Stimulated activated effector memory CD8-positive, alpha-beta T cell treated with anti-CD3 and anti-CD28 coated beads, Interleukin-12 subunit alpha, Interleukin-12 subunit beta, amount 100 ng/mL, for 72 hours (primary cell): Measurements from ENCODE around the gene FADS3.
A peak's percentile ranks its signal among the peaks of the same experiment; 100 is the strongest.

ENCODE experiments used
- ATAC-seq: fragments of 150-1000 bp; cut with Tn5 transposase; 2 replicates; pipeline ENCODE4 v1.10.0; 2021
- DNase-seq, 2 donors: peaks; one replicate each; pipeline ENCODE4 v3.0.0; 2021 to 2022; ENCODE audit warnings: low spot score in 2 of 2
- H3K27ac Mint-ChIP-seq: one replicate; pipeline ENCODE4 v1.8.0; 2022; ENCODE audit warnings: mild to moderate bottlenecking, mixed read lengths
- H3K36me3 Mint-ChIP-seq: one replicate; pipeline ENCODE4 v1.8.0; 2022; ENCODE audit warnings: mild to moderate bottlenecking, mixed read lengths
- H3K4me1 Mint-ChIP-seq: one replicate; pipeline ENCODE4 v1.8.0; 2022; ENCODE audit warnings: mixed read lengths
- H3K4me3 Mint-ChIP-seq: one replicate; pipeline ENCODE4 v1.8.0; 2022; ENCODE audit warnings: mild to moderate bottlenecking, mixed read lengths
- H3K9me3 Mint-ChIP-seq: one replicate; pipeline ENCODE4 v1.8.0; 2022; ENCODE audit warnings: mixed read lengths

The FADS3 gene

GRCh38 chr11:61907282-61907681 lies 15.9 kb upstream of the FADS3 start:
- Mint-ChIP-seq H3K4me1 (no peaks in the 10 kb centered on the region), H3K27ac (no peak overlapping the region), H3K9me3 (no peaks in the 10 kb centered on the region), H3K4me3 (no peak overlapping the region), H3K36me3 (no peaks in the 10 kb centered on the region)
- ATAC-seq (no peak), DNase-seq (no peak)

GRCh38 chr11:61906522-61906909 lies 15.2 kb upstream of the FADS3 start:
- Mint-ChIP-seq H3K4me1 (no peaks in the 10 kb centered on the region), H3K9me3 (no peaks in the 10 kb centered on the region), H3K27ac (no peak overlapping the region), H3K4me3 (no peak overlapping the region), H3K36me3 (no peaks in the 10 kb centered on the region)
- no peak for ATAC-seq
- no peak for DNase-seq

GRCh38 chr11:61905801-61906521 lies 14.6 kb upstream of the FADS3 start:
- Mint-ChIP-seq H3K4me3 (no peak overlapping the region), H3K27ac (no peak overlapping the region), H3K36me3 (no peaks in the 10 kb centered on the region), H3K9me3 (no peaks in the 10 kb centered on the region), H3K4me1 (no peaks in the 10 kb centered on the region)
- no peak for ATAC-seq
- DNase-seq, result no peak

- Mint-ChIP-seq H3K4me1 (no peaks in the 10 kb centered on the region), H3K9me3 (no peaks in the 10 kb centered on the region), H3K36me3 (no peaks in the 10 kb centered on the region), H3K27ac (no peak overlapping the region), H3K4me3 (no peak overlapping the region)
- ATAC-seq (no peak), DNase-seq (no peak)
These were observed 13.8 kb upstream of the FADS3 start for GRCh38 chr11:61905067-61905696.

- Mint-ChIP-seq H3K9me3 (no peaks in the 10 kb centered on the region), H3K4me3 (no peak overlapping the region), H3K4me1 (peaks cover under 1% of the 10 kb centered on the region), H3K27ac (no peak overlapping the region), H3K36me3 (no peaks in the 10 kb centered on the region)
- peak; percentile 54 for ATAC-seq
- no peak for DNase-seq
These were observed 13.2 kb upstream of the FADS3 start for GRCh38 chr11:61904539-61905048.

- DNase-seq, result no peak
- H3K4me3 Mint-ChIP-seq, result no peak overlapping the region
- H3K36me3 Mint-ChIP-seq, result peaks cover 7% of the 10 kb centered on the region
- H3K27ac Mint-ChIP-seq, result no peak overlapping the region
- no peak for ATAC-seq
- H3K4me1 Mint-ChIP-seq, result peaks cover 8% of the 10 kb centered on the region
- no peaks in the 10 kb centered on the region for H3K9me3 Mint-ChIP-seq
These were observed 12.5 kb upstream of the FADS3 start for GRCh38 chr11:61903845-61904244.

- ATAC-seq (no peak), DNase-seq (no peak)
- Mint-ChIP-seq H3K9me3 (no peaks in the 10 kb centered on the region), H3K4me3 (no peak overlapping the region), H3K4me1 (peaks cover 8% of the 10 kb centered on the region), H3K27ac (no peak overlapping the region), H3K36me3 (peaks cover 12% of the 10 kb centered on the region)
These were observed 11.0 kb upstream of the FADS3 start for GRCh38 chr11:61902313-61902712.

GRCh38 chr11:61901397-61901796 lies 10.1 kb upstream of the FADS3 start:
- Mint-ChIP-seq H3K9me3 (no peaks in the 10 kb centered on the region), H3K36me3 (peaks cover 12% of the 10 kb centered on the region), H3K4me3 (no peak overlapping the region), H3K27ac (no peak overlapping the region), H3K4me1 (peaks cover 8% of the 10 kb centered on the region)
- DNase-seq (no peak), ATAC-seq (no peak)

- no peak for DNase-seq
- no peak for ATAC-seq
- Mint-ChIP-seq H3K4me3 (no peak overlapping the region), H3K36me3 (peaks cover 12% of the 10 kb centered on the region), H3K9me3 (no peaks in the 10 kb centered on the region), H3K4me1 (peaks cover 8% of the 10 kb centered on the region), H3K27ac (peak overlapping the region; percentile 64)
These were observed 8.9 kb upstream of the FADS3 start for GRCh38 chr11:61900251-61900650.

GRCh38 chr11:61899146-61899841 lies 7.9 kb upstream of the FADS3 start:
- ATAC-seq (peak; percentile 84), DNase-seq (peak; percentile 96 to 98)
- Mint-ChIP-seq H3K36me3 (peaks cover 12% of the 10 kb centered on the region), H3K4me1 (peaks cover 8% of the 10 kb centered on the region), H3K4me3 (no peak overlapping the region), H3K27ac (peak overlapping the region; percentile 83), H3K9me3 (no peaks in the 10 kb centered on the region)

- H3K4me3 Mint-ChIP-seq, result no peak overlapping the region
- no peaks in the 10 kb centered on the region for H3K9me3 Mint-ChIP-seq
- peaks cover 12% of the 10 kb centered on the region for H3K36me3 Mint-ChIP-seq
- peaks cover 8% of the 10 kb centered on the region for H3K4me1 Mint-ChIP-seq
- no peak for DNase-seq
- no peak for ATAC-seq
- no peak overlapping the region for H3K27ac Mint-ChIP-seq
These were observed 6.9 kb upstream of the FADS3 start for GRCh38 chr11:61898247-61898582.

- H3K9me3 Mint-ChIP-seq, result no peaks in the 10 kb centered on the region
- H3K36me3 Mint-ChIP-seq, result peaks cover 12% of the 10 kb centered on the region
- DNase-seq, result peak; percentile 80 to 89
- H3K27ac Mint-ChIP-seq, result no peak overlapping the region
- peaks cover 8% of the 10 kb centered on the region for H3K4me1 Mint-ChIP-seq
- peak; percentile 64 for ATAC-seq
- H3K4me3 Mint-ChIP-seq, result no peak overlapping the region
These were observed 6.3 kb upstream of the FADS3 start for GRCh38 chr11:61897387-61898246.

- Mint-ChIP-seq H3K27ac (peak overlapping the region; percentile 89), H3K36me3 (peaks cover 12% of the 10 kb centered on the region), H3K4me3 (no peak overlapping the region), H3K4me1 (peaks cover 8% of the 10 kb centered on the region), H3K9me3 (no peaks in the 10 kb centered on the region)
- DNase-seq (no peak), ATAC-seq (no peak)
These were observed 5.5 kb upstream of the FADS3 start for GRCh38 chr11:61896665-61897386.

- no peak overlapping the region for H3K4me3 Mint-ChIP-seq
- H3K36me3 Mint-ChIP-seq, result peaks cover 12% of the 10 kb centered on the region
- DNase-seq (no peak), ATAC-seq (no peak)
- H3K9me3 Mint-ChIP-seq, result no peaks in the 10 kb centered on the region
- H3K27ac Mint-ChIP-seq, result no peak overlapping the region
- H3K4me1 Mint-ChIP-seq, result peaks cover 13% of the 10 kb centered on the region
These were observed 4.3 kb upstream of the FADS3 start for GRCh38 chr11:61895718-61896059.
